ENCODE results near the gene PIGO.

The PIGO gene

GRCh38 chr9:35079426-35080341 is 16.7 kb downstream of the PIGO start, which contains the start of gene FANCG:
Gene FANCG (minus strand): TSS chr9:35079942. CDS start chr9:35079524, 418 bp downstream.
- Mint-ChIP-seq H3K4me3 (peak within 1 kb of the TSS; percentile 99), H3K9me3 (no peaks in the 10 kb centered on the region), H3K36me3 (peaks cover 4% of the 10 kb centered on the region), H3K4me1 (peaks cover 19% of the 10 kb centered on the region), H3K27me3 (no peaks in the 10 kb centered on the region), H3K27ac (peak within 1 kb of the TSS; percentile 95)

- Mint-ChIP-seq H3K27ac (peak overlapping the region; percentile 83), H3K4me3 (peak overlapping the region; percentile 99)
Observed at GRCh38 chr9:35079041-35079425, 17.4 kb downstream of the PIGO start.

DNA sequence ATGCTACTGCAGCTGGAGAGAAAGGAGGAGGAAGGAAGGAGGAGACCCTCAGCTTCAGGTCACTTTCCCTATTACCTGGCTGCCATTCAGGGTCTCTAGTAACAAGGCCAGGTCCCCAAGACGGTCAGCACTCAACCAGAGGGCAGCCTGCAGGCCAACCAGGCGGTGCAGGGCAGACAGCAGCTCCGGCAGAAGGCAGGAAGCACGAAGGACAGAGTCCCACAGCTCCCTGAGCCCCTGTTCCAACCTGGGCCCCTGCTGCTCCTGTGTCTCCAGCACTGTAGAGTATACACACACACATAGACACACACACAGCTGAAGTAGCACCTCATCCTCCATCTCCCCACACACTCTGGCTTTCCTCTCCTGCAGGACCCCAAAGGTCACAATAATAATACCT is 18.3 kb downstream of the PIGO start:
- Mint-ChIP-seq H3K27me3 (no peaks in the 10 kb centered on the region), H3K4me1 (peaks cover 24% of the 10 kb centered on the region), H3K27ac (no peak overlapping the region), H3K36me3 (peaks cover 4% of the 10 kb centered on the region), H3K4me3 (peak overlapping the region; percentile 99), H3K9me3 (no peaks in the 10 kb centered on the region)

More at GRCh38 chr9:35079041-35079425, 17.4 kb downstream of the PIGO start:
- H3K9me3 Mint-ChIP-seq: no peaks in the 10 kb centered on the region
- H3K27me3 Mint-ChIP-seq: no peaks in the 10 kb centered on the region
- H3K4me1 Mint-ChIP-seq: peaks cover 19% of the 10 kb centered on the region
- H3K36me3 Mint-ChIP-seq: peaks cover 4% of the 10 kb centered on the region

GRCh38 chr9:35076848-35077247 is 19.5 kb downstream of the PIGO start:
- no peaks in the 10 kb centered on the region for H3K27me3 Mint-ChIP-seq
- H3K36me3 Mint-ChIP-seq: peaks cover 4% of the 10 kb centered on the region
- H3K9me3 Mint-ChIP-seq: no peaks in the 10 kb centered on the region
- H3K4me1 Mint-ChIP-seq: peaks cover 29% of the 10 kb centered on the region
- peak overlapping the region; percentile 8 for H3K27ac Mint-ChIP-seq
- no peak overlapping the region for H3K4me3 Mint-ChIP-seq

- H3K4me3 Mint-ChIP-seq: no peak overlapping the region
- H3K27me3 Mint-ChIP-seq: no peaks in the 10 kb centered on the region
- H3K9me3 Mint-ChIP-seq: no peaks in the 10 kb centered on the region
- H3K27ac Mint-ChIP-seq: no peak overlapping the region
- H3K4me1 Mint-ChIP-seq: peaks cover 36% of the 10 kb centered on the region
- peaks cover 13% of the 10 kb centered on the region for H3K36me3 Mint-ChIP-seq
Observed at GRCh38 chr9:35075358-35075757, 21.0 kb downstream of the PIGO start.

DNA sequence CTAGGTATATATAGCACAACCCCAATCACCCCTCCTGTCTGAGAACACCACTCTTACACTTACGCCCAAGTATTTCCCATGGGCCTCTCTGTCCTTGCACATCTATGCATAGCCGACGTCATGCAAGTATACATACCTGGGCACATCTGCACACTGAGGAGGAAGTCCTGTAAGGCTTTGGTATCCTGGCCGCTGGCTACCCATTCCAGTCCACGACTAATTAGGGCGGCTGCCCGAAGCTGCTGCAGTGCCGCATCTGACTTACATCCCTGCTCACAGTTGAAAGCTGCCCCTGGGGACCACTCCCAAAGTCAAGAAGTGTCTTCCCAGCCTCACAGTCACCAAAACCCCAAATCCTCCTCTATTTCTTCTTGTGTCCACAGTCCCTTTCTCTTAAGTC is 21.6 kb downstream of the PIGO start:
- Mint-ChIP-seq H3K36me3 (peaks cover 16% of the 10 kb centered on the region), H3K9me3 (no peaks in the 10 kb centered on the region), H3K4me3 (no peak overlapping the region), H3K4me1 (peaks cover 37% of the 10 kb centered on the region), H3K27ac (no peak overlapping the region), H3K27me3 (no peaks in the 10 kb centered on the region)

DNA sequence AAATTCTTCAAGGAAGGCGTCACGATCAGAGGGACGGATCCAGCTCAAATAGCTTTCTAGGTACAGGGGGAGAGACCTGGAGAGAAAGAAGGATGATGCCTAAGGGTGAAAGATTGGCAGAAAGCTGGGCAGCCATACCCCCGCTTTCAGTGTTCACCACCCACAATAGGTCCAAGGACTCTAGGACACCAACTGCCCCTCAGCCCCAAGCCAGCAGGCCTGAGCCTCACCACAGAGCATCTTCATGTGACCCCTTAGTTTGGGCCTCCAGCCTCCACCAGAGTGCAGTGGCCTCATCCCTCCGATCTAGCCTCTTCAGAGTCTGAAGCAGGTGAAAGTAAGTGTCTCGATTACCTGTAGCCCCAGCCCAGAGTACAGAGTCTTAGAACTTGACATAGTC is 22.2 kb downstream of the PIGO start:
- Mint-ChIP-seq H3K27ac (no peak overlapping the region), H3K36me3 (peaks cover 18% of the 10 kb centered on the region), H3K27me3 (no peaks in the 10 kb centered on the region), H3K4me3 (no peak overlapping the region), H3K9me3 (no peaks in the 10 kb centered on the region), H3K4me1 (peaks cover 43% of the 10 kb centered on the region)

DNA sequence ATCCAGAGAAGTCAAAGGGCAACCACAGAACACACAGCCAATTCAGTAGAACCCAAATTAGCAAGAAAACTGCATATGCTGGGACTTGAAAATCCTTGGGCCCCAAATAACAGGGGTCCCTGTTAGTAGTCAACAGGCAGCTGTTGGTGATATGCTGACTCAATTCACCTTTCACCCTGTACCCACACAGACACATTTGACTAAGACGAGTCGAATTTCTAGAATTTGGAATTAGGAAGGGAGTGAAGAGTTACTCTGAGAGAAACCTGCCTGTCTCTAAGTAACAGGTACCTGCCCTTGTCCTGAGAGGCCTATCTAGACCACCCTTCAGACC is 23.1 kb downstream of the PIGO start:
- H3K4me1 Mint-ChIP-seq: peaks cover 43% of the 10 kb centered on the region
- peak overlapping the region; percentile 96 for H3K27ac Mint-ChIP-seq
- H3K4me3 Mint-ChIP-seq: peak overlapping the region; percentile 96
- peaks cover 23% of the 10 kb centered on the region for H3K36me3 Mint-ChIP-seq
- no peaks in the 10 kb centered on the region for H3K27me3 Mint-ChIP-seq
- no peaks in the 10 kb centered on the region for H3K9me3 Mint-ChIP-seq

- peak within 1 kb of the TSS; percentile 96 for H3K4me3 Mint-ChIP-seq
- H3K4me1 Mint-ChIP-seq: peaks cover 43% of the 10 kb centered on the region
- no peaks in the 10 kb centered on the region for H3K27me3 Mint-ChIP-seq
- peak within 1 kb of the TSS; percentile 96 for H3K27ac Mint-ChIP-seq
- no peaks in the 10 kb centered on the region for H3K9me3 Mint-ChIP-seq
- peaks cover 27% of the 10 kb centered on the region for H3K36me3 Mint-ChIP-seq
Observed at GRCh38 chr9:35072461-35073278, 23.7 kb downstream of the PIGO start, which contains the start of gene VCP. Gene VCP (minus strand): TSS chr9:35072625. CDS start chr9:35072353, 272 bp downstream.

DNA sequence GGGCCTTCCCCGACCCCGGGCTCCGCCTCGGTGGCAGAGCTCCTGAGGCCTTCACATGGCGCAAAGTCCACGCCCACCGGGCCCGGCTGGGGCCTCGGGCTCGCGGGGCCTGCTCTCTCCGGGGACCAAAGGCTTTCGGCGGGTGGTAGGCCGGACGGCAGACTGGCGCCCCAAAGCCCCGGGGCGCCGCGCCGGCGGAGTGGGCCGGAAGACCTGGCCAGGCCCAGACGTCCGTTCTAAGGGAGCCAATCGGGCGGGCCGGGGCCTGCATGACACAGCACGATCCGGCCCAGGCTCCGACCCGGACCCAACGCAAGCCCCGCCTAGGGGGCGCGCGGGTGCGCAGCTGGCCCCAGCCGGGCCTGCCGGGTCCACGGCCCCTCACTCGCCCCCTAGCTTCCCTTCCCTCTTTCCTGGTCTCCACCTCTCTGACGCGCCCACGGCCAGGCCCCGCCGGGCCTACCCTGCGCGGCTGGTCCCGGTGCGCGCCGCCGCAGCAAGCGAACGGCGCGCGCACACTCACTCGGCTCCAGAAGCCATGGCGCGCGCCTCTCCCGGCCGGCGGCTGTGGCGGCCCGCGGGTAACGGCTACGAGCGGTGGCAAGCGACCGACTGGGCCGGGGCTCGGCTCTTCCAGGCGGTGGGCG is 24.5 kb downstream of the PIGO start:
- peaks cover 31% of the 10 kb centered on the region for H3K36me3 Mint-ChIP-seq
- no peaks in the 10 kb centered on the region for H3K9me3 Mint-ChIP-seq
- H3K4me3 Mint-ChIP-seq: peak overlapping the region; percentile 96
- H3K27ac Mint-ChIP-seq: peak overlapping the region; percentile 96
- no peaks in the 10 kb centered on the region for H3K27me3 Mint-ChIP-seq
- peaks cover 48% of the 10 kb centered on the region for H3K4me1 Mint-ChIP-seq

DNA sequence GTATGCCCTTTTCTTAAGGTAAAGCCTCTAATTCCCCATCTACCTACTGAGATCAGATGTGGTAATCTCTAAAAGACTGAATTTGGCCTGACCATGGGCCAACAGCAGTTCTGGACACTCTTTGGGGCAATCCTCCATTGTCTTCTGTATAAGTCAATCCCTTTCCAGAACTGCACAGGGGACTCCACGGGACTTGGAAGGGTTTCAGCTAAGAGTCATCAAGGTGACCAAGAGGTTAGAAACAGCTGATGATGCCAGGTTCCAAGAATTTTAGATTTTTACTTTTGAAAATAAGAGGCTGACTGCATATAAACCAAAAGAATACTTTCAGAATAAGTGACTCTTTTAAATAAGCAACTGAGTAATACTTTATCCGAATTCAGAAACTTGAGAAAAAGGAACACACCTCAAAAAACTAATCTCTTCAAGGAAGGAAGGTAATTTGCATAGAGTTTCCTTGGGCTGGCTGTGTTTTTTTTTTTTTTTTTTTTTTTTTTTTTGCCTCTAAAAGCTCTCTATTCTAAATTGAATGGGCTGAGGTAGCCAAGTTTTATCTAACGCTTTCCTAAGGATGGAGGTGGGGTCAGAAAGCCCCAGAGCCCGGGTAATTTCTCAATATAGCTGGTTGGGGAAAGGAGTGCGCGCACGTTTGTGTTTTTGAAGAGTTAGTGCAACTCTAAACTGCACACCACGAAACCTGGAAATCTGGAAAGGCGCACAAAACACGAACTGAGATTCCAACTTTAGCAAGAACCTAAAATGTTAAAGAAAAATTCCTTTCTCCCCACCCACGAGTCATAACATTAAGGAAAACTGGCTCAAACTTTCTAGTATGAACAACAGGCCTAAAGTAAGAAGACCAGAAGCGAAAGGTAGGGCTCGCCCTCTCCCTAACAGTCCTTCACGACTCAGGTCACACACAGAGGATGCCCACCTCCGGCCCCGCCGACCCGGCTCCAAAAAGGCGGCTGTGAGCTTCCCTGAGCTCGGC is 25.3 kb downstream of the PIGO start:
- Mint-ChIP-seq H3K27me3 (no peaks in the 10 kb centered on the region), H3K4me1 (peaks cover 53% of the 10 kb centered on the region), H3K9me3 (no peaks in the 10 kb centered on the region), H3K36me3 (peaks cover 30% of the 10 kb centered on the region), H3K4me3 (peak overlapping the region; percentile 96), H3K27ac (peak overlapping the region; percentile 95)

DNA sequence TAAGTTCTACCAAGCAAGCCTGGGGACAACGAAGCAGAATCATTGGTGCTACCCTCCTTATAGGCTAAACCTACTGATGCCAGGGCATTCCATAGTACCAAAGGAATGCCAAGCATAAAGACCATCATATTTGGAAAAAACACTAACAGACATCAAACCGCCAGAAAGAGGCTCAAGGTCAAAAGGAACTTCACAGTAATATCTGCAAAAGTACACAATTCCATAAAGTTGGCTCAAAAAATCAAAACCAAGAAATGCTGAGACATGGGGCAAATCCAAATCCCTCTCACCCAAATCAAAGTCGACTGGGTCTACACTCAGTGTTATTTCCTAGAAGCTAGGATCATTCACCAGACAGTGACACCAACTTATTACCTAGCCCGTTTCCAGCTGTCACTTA is 27.4 kb downstream of the PIGO start:
- Mint-ChIP-seq H3K27me3 (no peaks in the 10 kb centered on the region), H3K4me3 (peak overlapping the region; percentile 96), H3K4me1 (peaks cover 53% of the 10 kb centered on the region), H3K27ac (peak overlapping the region; percentile 51), H3K9me3 (no peaks in the 10 kb centered on the region), H3K36me3 (peaks cover 27% of the 10 kb centered on the region)

GRCh38 chr9:35067056-35067455 is 29.3 kb downstream of the PIGO start:
- Mint-ChIP-seq H3K4me3 (no peak overlapping the region), H3K36me3 (peaks cover 31% of the 10 kb centered on the region)

DNA sequence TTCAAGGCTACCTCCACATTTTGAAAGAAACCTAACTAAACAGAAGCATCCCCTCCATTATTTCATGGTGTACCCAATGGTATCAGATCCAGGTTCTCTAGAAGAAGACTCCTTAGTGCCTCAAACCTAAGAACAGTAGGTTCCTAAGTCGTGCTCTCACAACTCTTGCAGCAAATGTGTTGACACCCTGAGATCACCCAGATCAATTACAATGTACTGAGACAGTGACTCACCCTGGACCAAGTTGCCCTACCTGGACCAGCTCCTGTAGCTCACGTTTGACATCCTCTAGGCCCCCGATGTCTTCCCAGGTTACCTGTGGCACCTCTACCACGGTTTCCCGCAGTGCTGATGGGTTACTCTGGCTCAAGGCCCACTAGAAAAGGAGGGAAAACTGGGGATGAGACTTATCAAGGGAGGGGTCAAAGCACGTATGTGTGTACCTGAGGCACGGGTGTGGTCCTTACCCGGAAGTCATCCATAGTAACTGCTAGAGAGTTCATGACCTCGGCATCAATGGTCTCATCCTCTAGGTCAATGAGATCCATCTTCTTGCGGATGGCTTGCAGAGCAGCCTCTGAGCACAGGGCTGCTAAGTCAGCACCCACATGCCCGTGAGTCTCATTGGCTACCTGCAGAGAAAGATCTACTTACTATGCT is 35.7 kb downstream of the PIGO start:
- H3K4me1 Mint-ChIP-seq: no peaks in the 10 kb centered on the region
- no peak overlapping the region for H3K4me3 Mint-ChIP-seq
- H3K27ac Mint-ChIP-seq: no peak overlapping the region
- H3K27me3 Mint-ChIP-seq: no peaks in the 10 kb centered on the region
- peaks cover 22% of the 10 kb centered on the region for H3K36me3 Mint-ChIP-seq
- no peaks in the 10 kb centered on the region for H3K9me3 Mint-ChIP-seq

More at GRCh38 chr9:35067056-35067455, 29.3 kb downstream of the PIGO start:
- Mint-ChIP-seq H3K27ac (no peak overlapping the region), H3K9me3 (no peaks in the 10 kb centered on the region), H3K4me1 (peaks cover 43% of the 10 kb centered on the region), H3K27me3 (no peaks in the 10 kb centered on the region)

Data from activated naive CD4-positive, alpha-beta T cell treated with anti-CD3 and anti-CD28 coated beads, Interleukin-2, amount 50 U/mL, for 24 hours (primary cell).